Neural progenitor cell (in vitro differentiated cells): ENCODE measurements around the gene VPS16. TPM values are rescaled to one million over a fixed set of nuclear protein-coding genes. Genes with fewer than 3 reads are reported as not detected.
A peak's percentile ranks its signal among the peaks of the same experiment; 100 is the strongest.
"Not testable (repeated sequence)": the region's sequence is repeated elsewhere in the genome, so short reads cannot be mapped to it uniquely, and the experiment has no call there.

Experiments
- DNase-seq: peaks from one replicate; pipeline ENCODE4 v3.0.0-alpha.2; 2016; ENCODE audit warnings: low spot score
- H2AFZ ChIP-seq: fragments of 200-600 bp; sonication (generic); replicated peaks from 2 replicates; pipeline ENCODE4 v1.6.1; 2016; ENCODE audit warnings: antibody characterized with exemption
- H3F3A ChIP-seq: fragments of 200-600 bp; sonication (generic); 2 replicates; pipeline ENCODE4 v1.6.1; 2016; ENCODE audit warnings: antibody characterized with exemption, low read depth
- H3K27ac ChIP-seq: fragments of 200-600 bp; sonication (generic); 2 replicates; pipeline ENCODE4 v1.5.1; 2016; ENCODE audit warnings: mild to moderate bottlenecking
- H3K27me3 ChIP-seq: fragments of 200-600 bp; sonication (generic); 2 replicates; pipeline ENCODE4 v1.6.1; 2016; ENCODE audit warnings: mild to moderate bottlenecking, moderate library complexity
- H3K36me3 ChIP-seq: fragments of 200-600 bp; sonication (generic); 2 replicates; pipeline ENCODE4 v1.5.1; 2016
- H3K4me1 ChIP-seq: fragments of 200-600 bp; sonication (generic); 2 replicates; pipeline ENCODE4 v1.6.1; 2016; ENCODE audit warnings: mixed run types
- H3K4me2 ChIP-seq: fragments of 200-600 bp; sonication (generic); 2 replicates; pipeline ENCODE4 v1.6.1; 2016
- H3K4me3 ChIP-seq: fragments of 200-600 bp; sonication (generic); 2 replicates; pipeline ENCODE4 v1.5.1; 2016
- H3K79me2 ChIP-seq: fragments of 200-600 bp; sonication (generic); 2 replicates; pipeline ENCODE4 v1.6.1; 2016; ENCODE audit warnings: low read depth
- H3K9ac ChIP-seq: fragments of 200-600 bp; sonication (generic); 2 replicates; pipeline ENCODE4 v1.6.1; 2016
- H3K9me3 ChIP-seq: fragments of 200-600 bp; sonication (generic); 2 replicates; pipeline ENCODE4 v1.5.1; 2016; ENCODE audit warnings: low read depth
- H4K20me1 ChIP-seq: fragments of 200-600 bp; sonication (generic); 2 replicates; pipeline ENCODE4 v1.6.1; 2016; ENCODE audit warnings: low read depth
- H3K27ac Mint-ChIP-seq: 3 replicates; pipeline ENCODE4 v1.8.0; 2021; ENCODE audit warnings: mixed read lengths
- H3K27me3 Mint-ChIP-seq: 2 replicates; pipeline ENCODE4 v1.8.0; 2022; ENCODE audit warnings: low read depth, mild to moderate bottlenecking, inconsistent platforms, moderate library complexity, mixed read lengths; ENCODE audit not compliant: insufficient read depth
- H3K36me3 Mint-ChIP-seq: 3 replicates; pipeline ENCODE4 v1.8.0; 2021; ENCODE audit warnings: mixed read lengths
- H3K4me1 Mint-ChIP-seq: 3 replicates; pipeline ENCODE4 v1.8.0; 2021; ENCODE audit warnings: mixed read lengths
- H3K4me3 Mint-ChIP-seq: 3 replicates; pipeline ENCODE4 v1.8.0; 2021; ENCODE audit warnings: mild to moderate bottlenecking, moderate library complexity, mixed read lengths
- H3K9me3 Mint-ChIP-seq: 3 replicates; pipeline ENCODE4 v1.8.0; 2020; ENCODE audit warnings: mixed read lengths
- EZH2 ChIP-seq: fragments of 200-600 bp; sonication (generic); IDR thresholded peaks from 2 replicates; pipeline ENCODE4 v1.6.1; 2017; ENCODE audit warnings: antibody characterized with exemption, mild to moderate bottlenecking, moderate library complexity
- EZH2phosphoT487 ChIP-seq: fragments of 200-600 bp; sonication (generic); IDR thresholded peaks from 2 replicates; pipeline ENCODE4 v1.6.1; 2017; ENCODE audit warnings: antibody characterized with exemption
- total RNA-seq: library from RNA; depleted of rRNA; stranded (reverse); fragments of >200 nt; gene quantifications from 2 replicates; pipeline ENCODE4 v1.2.3, GENCODE V29; 2015; ENCODE audit warnings: low replicate concordance
- TF ChIP-seq, protein P1 (sequence below): fragments of 200-600 bp; sonication (generic); IDR thresholded peaks from 2 replicates; pipeline ENCODE4 v1.5.1; 2017; ENCODE audit warnings: antibody characterized with exemption, mild to moderate bottlenecking

VPS16 gene
- total RNA-seq, 1 donor from 2014 or later, result 27.6 TPM

DNA sequence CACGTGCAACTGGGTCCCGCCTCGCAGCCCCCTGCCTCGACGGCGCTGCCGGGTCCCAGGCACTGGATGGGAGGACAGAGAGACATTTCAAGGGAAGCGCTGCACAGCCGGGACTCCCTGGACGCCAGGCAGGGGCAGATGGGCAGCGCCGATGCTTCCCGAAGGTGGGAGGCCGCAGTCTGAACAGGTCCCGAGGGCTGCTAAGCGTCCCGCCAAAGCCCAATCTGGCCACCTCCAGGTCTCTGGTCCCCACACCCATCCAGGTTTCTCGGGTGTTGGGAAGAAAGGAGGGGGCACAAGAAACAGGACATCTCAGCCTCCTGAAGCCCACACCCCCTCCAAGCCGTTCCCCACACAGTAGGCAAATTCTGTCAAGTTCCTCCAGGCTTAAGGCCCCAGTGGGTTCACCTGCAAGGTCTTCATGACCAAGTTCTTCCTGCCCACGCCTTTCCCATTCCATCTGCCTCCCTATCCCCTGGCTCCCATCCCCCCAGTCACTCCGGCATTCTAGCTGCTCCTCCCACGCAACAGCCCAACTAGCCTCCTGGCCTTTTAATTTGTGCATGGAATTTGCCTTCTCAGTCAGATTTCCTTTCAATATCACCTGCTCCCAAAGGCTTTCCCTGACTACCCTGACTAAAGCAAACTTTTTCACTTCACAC is 34.7 kb upstream of the VPS16 start:
- no peak overlapping the region for H3K4me3 ChIP-seq
- peaks cover 14% of the 10 kb centered on the region for H3K9me3 Mint-ChIP-seq
- peaks cover 15% of the 10 kb centered on the region for H3K4me1 Mint-ChIP-seq
- H3K36me3 ChIP-seq, result no peaks in the 10 kb centered on the region
- H2AFZ ChIP-seq, result peak overlapping the region; percentile 57
- no peaks in the 10 kb centered on the region for H4K20me1 ChIP-seq
- H3K79me2 ChIP-seq, result no peaks in the 10 kb centered on the region
- no peak overlapping the region for H3K4me2 ChIP-seq
- no peaks in the 10 kb centered on the region for H3K36me3 Mint-ChIP-seq
- no peak overlapping the region for H3K9ac ChIP-seq
- no peak overlapping the region for H3K27ac Mint-ChIP-seq
- H3K4me3 Mint-ChIP-seq, result no peak overlapping the region
- H3F3A ChIP-seq, result peaks cover 6% of the 10 kb centered on the region
- peak; percentile 45 for TF ChIP-seq EZH2
- TF ChIP-seq, protein P1, sequence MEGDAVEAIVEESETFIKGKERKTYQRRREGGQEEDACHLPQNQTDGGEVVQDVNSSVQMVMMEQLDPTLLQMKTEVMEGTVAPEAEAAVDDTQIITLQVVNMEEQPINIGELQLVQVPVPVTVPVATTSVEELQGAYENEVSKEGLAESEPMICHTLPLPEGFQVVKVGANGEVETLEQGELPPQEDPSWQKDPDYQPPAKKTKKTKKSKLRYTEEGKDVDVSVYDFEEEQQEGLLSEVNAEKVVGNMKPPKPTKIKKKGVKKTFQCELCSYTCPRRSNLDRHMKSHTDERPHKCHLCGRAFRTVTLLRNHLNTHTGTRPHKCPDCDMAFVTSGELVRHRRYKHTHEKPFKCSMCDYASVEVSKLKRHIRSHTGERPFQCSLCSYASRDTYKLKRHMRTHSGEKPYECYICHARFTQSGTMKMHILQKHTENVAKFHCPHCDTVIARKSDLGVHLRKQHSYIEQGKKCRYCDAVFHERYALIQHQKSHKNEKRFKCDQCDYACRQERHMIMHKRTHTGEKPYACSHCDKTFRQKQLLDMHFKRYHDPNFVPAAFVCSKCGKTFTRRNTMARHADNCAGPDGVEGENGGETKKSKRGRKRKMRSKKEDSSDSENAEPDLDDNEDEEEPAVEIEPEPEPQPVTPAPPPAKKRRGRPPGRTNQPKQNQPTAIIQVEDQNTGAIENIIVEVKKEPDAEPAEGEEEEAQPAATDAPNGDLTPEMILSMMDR, result no peak
- H3K27ac ChIP-seq, result no peak overlapping the region
- peaks cover 6% of the 10 kb centered on the region for H3K4me1 ChIP-seq
- H3K9me3 ChIP-seq, result no peaks in the 10 kb centered on the region
- DNase-seq, result no peak
- H3K27me3 ChIP-seq, result peaks cover 80% of the 10 kb centered on the region
- H3K27me3 Mint-ChIP-seq, result peaks cover 36% of the 10 kb centered on the region

DNA sequence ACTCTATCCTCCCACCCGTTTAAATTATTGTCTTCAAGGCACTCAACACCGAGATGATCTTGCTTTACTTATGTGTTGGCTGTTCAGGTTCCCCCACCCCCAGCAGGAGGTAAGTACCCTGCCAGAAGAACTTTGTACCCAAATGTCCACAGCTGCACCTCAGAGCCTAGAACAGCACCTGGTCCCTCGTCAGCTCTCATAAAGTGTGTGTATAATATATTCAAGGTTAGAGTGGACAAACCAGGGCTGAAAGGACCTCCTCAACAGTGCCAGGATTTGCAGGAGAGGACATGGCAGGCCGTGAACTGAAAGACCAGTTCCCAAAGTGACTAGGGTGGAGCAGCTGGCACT is 34.2 kb upstream of the VPS16 start:
- no peak overlapping the region for H3K4me2 ChIP-seq
- no peak overlapping the region for H3K27ac Mint-ChIP-seq
- TF ChIP-seq, protein P1, result no peak
- TF ChIP-seq EZH2, result no peak
- no peak for TF ChIP-seq EZH2phosphoT487
- no peak for DNase-seq
- H4K20me1 ChIP-seq, result no peaks in the 10 kb centered on the region
- no peak overlapping the region for H3K9ac ChIP-seq
- H3K36me3 ChIP-seq, result no peaks in the 10 kb centered on the region
- H3K27me3 Mint-ChIP-seq, result peaks cover 36% of the 10 kb centered on the region
- peaks cover 1% of the 10 kb centered on the region for H3F3A ChIP-seq
- peaks cover 80% of the 10 kb centered on the region for H3K27me3 ChIP-seq
- H3K4me1 Mint-ChIP-seq, result peaks cover 10% of the 10 kb centered on the region
- H3K79me2 ChIP-seq, result no peaks in the 10 kb centered on the region
- peaks cover 20% of the 10 kb centered on the region for H3K9me3 Mint-ChIP-seq
- no peaks in the 10 kb centered on the region for H3K9me3 ChIP-seq
- H3K27ac ChIP-seq, result no peak overlapping the region
- H2AFZ ChIP-seq, result no peak overlapping the region
- H3K4me1 ChIP-seq, result peaks cover 2% of the 10 kb centered on the region
- H3K4me3 Mint-ChIP-seq, result no peak overlapping the region
- no peaks in the 10 kb centered on the region for H3K36me3 Mint-ChIP-seq
- no peak overlapping the region for H3K4me3 ChIP-seq

DNA sequence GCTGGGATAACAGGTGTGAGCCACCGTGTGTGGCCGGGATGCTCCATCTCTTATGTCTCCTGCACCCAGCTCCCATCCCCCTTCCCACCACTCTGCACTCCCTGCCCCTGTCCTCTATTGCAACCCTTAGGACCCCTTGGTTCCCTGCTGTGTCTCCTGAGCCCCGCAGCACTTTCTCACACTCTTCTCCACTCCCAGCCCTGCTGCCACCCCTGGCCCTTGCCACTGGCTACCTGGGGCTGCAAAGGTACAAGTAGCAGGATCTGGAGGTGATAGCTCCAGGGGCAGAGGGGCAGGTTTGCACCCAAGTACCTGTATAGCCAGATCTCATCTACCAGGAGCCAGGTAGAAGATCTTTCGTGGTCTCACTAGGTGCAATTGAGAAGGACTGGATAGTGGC is 33.5 kb upstream of the VPS16 start:
- Histone ChIP-seq H2AFZ (no peak overlapping the region), H3K4me2 (no peak overlapping the region), H3K79me2 (no peaks in the 10 kb centered on the region), H3K9ac (no peak overlapping the region), H3K9me3 (no peaks in the 10 kb centered on the region), H3F3A (no peaks in the 10 kb centered on the region), H3K27me3 (peaks cover 80% of the 10 kb centered on the region), H4K20me1 (no peaks in the 10 kb centered on the region), H3K4me3 (no peak overlapping the region), H3K27ac (no peak overlapping the region), H3K36me3 (no peaks in the 10 kb centered on the region), H3K4me1 (no peaks in the 10 kb centered on the region)
- peaks cover 26% of the 10 kb centered on the region for H3K9me3 Mint-ChIP-seq
- peaks cover 6% of the 10 kb centered on the region for H3K4me1 Mint-ChIP-seq
- DNase-seq, result no peak
- peaks cover 37% of the 10 kb centered on the region for H3K27me3 Mint-ChIP-seq
- TF ChIP-seq, protein P1, result no peak
- TF ChIP-seq EZH2phosphoT487 (no peak), EZH2 (no peak)
- H3K4me3 Mint-ChIP-seq, result no peak overlapping the region
- no peaks in the 10 kb centered on the region for H3K36me3 Mint-ChIP-seq
- no peak overlapping the region for H3K27ac Mint-ChIP-seq

DNA sequence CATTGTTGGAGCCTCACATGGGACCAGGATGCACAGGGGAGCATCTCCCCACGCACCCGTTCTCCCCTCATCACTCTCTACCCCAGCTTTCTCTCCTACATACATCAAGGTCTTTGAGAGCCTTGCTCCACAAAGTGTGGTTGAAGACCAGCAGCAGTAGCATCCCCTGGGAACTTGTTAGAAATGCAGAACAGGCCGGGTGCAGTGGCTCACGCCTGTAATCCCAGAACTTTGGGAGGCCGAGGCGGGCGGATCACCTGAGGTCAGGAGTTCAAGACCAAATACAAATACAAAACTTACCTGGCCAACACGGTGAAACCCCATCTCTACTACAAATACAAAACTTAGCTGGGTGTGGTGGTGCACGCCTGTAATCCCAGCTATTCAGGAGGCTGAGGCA is 32.6 kb upstream of the VPS16 start:
- peaks cover 41% of the 10 kb centered on the region for H3K27me3 Mint-ChIP-seq
- H3K36me3 ChIP-seq, H3K4me2 ChIP-seq, H3F3A ChIP-seq, H3K27ac Mint-ChIP-seq, H2AFZ ChIP-seq, H4K20me1 ChIP-seq, DNase-seq, H3K36me3 Mint-ChIP-seq, H3K4me3 ChIP-seq, H3K4me1 Mint-ChIP-seq, H3K79me2 ChIP-seq, H3K4me1 ChIP-seq, H3K27ac ChIP-seq, H3K9me3 ChIP-seq, H3K9ac ChIP-seq: not testable (repeated sequence)
- peaks cover 76% of the 10 kb centered on the region for H3K27me3 ChIP-seq
- H3K9me3 Mint-ChIP-seq, result peaks cover 33% of the 10 kb centered on the region
- H3K4me3 Mint-ChIP-seq, result peak overlapping the region; percentile 46
